GM21717 (cell line): ENCODE data around the gene DDX20.
"Not testable (repeated sequence)": the region's sequence is repeated elsewhere in the genome, so short reads cannot be mapped to it uniquely, and the experiment has no call there.

Experiments used
- ATAC-seq: cut with Tn5 transposase; IDR thresholded peaks from one replicate; pipeline ENCODE4 v1.9.1; 2021; ENCODE audit warnings: mild to moderate bottlenecking, moderate library complexity; ENCODE audit not compliant: unreplicated experiment

DDX20 gene

GRCh38 chr1:111784273-111784901 lies 28.7 kb downstream of the DDX20 start:
- no peak for ATAC-seq

GRCh38 chr1:111786669-111787207 lies 31.0 kb downstream of the DDX20 start:
- no peak for ATAC-seq

- no peak for ATAC-seq
These were observed 33.4 kb downstream of the DDX20 start for GRCh38 chr1:111789142-111789541.

- ATAC-seq: no peak
These were observed 34.1 kb downstream of the DDX20 start for GRCh38 chr1:111789666-111790316.

GRCh38 chr1:111791776-111792175 lies 36.1 kb downstream of the DDX20 start:
- no peak for ATAC-seq

- no peak for ATAC-seq
These were observed 36.5 kb downstream of the DDX20 start for GRCh38 chr1:111792249-111792648.

- ATAC-seq: no peak
These were observed 38.2 kb downstream of the DDX20 start for GRCh38 chr1:111793923-111794322.

GRCh38 chr1:111795401-111795800 lies 39.7 kb downstream of the DDX20 start:
- no peak for ATAC-seq

GRCh38 chr1:111798580-111798979 lies 42.9 kb downstream of the DDX20 start:
- no peak for ATAC-seq

GRCh38 chr1:111799722-111800121 lies 44.0 kb downstream of the DDX20 start:
- ATAC-seq: not testable (repeated sequence)

GRCh38 chr1:111801071-111801850 lies 45.6 kb downstream of the DDX20 start:
- no peak for ATAC-seq

- no peak for ATAC-seq
These were observed 46.4 kb downstream of the DDX20 start for GRCh38 chr1:111802110-111802509.

- ATAC-seq: no peak
These were observed 47.3 kb downstream of the DDX20 start for GRCh38 chr1:111802984-111803383.

- ATAC-seq: no peak
These were observed 48.2 kb downstream of the DDX20 start for GRCh38 chr1:111803951-111804350.

GRCh38 chr1:111804776-111805175 lies 49.1 kb downstream of the DDX20 start:
- ATAC-seq: no peak

- ATAC-seq: no peak
These were observed 49.5 kb downstream of the DDX20 start for GRCh38 chr1:111805251-111805650.

- ATAC-seq: no peak
These were observed 56.2 kb downstream of the DDX20 start for GRCh38 chr1:111811891-111812290.

GRCh38 chr1:111812306-111812705 lies 56.6 kb downstream of the DDX20 start:
- no peak for ATAC-seq

GRCh38 chr1:111813440-111814304 lies 58.0 kb downstream of the DDX20 start:
- ATAC-seq: no peak

- ATAC-seq: no peak
These were observed 58.6 kb downstream of the DDX20 start for GRCh38 chr1:111814305-111814628.

- no peak for ATAC-seq
These were observed 58.9 kb downstream of the DDX20 start for GRCh38 chr1:111814642-111815041.
